Testis (tissue), 3 donors: Measurements from ENCODE around the gene NUP93. TPM values are rescaled to one million over a fixed set of nuclear protein-coding genes. Genes with fewer than 3 reads are reported as not detected.
A peak's percentile ranks its signal among the peaks of the same experiment; 100 is the strongest.

ENCODE experiments used
- DNase-seq: peaks from one replicate; pipeline ENCODE4 v3.0.0-alpha.2; 2019
- H3K27ac ChIP-seq, 2 donors: fragments of 200-600 bp; sonication (generic); one replicate each; pipeline ENCODE4 v1.5.1; 2019
- H3K27me3 ChIP-seq: fragments of 200-600 bp; sonication (generic); one replicate; pipeline ENCODE4 v1.5.1; 2019
- H3K36me3 ChIP-seq: fragments of 200-600 bp; sonication (generic); one replicate; pipeline ENCODE4 v1.5.1; 2017; ENCODE audit warnings: low read depth; ENCODE audit errors: missing control alignments
- H3K4me1 ChIP-seq: fragments of 200-600 bp; sonication (generic); one replicate; pipeline ENCODE4 v1.5.1; 2019
- H3K4me3 ChIP-seq, 2 donors: fragments of 200-600 bp; sonication (generic); one replicate each; pipeline ENCODE4 v1.5.1; 2017 to 2019
- H3K9me3 ChIP-seq: fragments of 200-600 bp; sonication (generic); one replicate; pipeline ENCODE4 v1.5.1; 2017
- POLR2A ChIP-seq: fragments of 450-650 bp; IDR thresholded peaks from one replicate; pipeline ENCODE4 v1.6.1; 2017; ENCODE audit warnings: antibody characterized with exemption, mild to moderate bottlenecking, moderate library complexity
- WGBS, 2 donors: methylation state at CpG; one replicate each; pipeline ENCODE4 v1.1.5; 2018; 5-methylcytosine and 5-hydroxymethylcytosine counted together
- intact Hi-C: fragments of 100-400 bp; cut with DNase I; formaldehyde crosslinking; loops from one replicate; pipeline ENCODE4 v1.15.1; 2023; ENCODE audit warnings: low total_unique reads
- polyA plus RNA-seq: library from polyadenylated mRNA; stranded (reverse); fragments of 350-450 nt; fragmentation: Illumina TruSeq; extraction: RNeasy Lipid Tissue Mini Kit (QIAGEN cat#74804); gene quantifications from one replicate; pipeline ENCODE4 v1.2.3, GENCODE V29; 2014; ENCODE audit warnings: low read depth, low replicate concordance; ENCODE audit not compliant: insufficient read depth
- total RNA-seq, 2 donors: library from RNA; depleted of rRNA; stranded (reverse); fragments of >200 nt; gene quantifications; one replicate each; pipeline ENCODE4 v1.2.3, GENCODE V29; 2016
- TF ChIP-seq, protein P1 (sequence below), 3 experiments: fragments of 450-650 bp in 2 of 3; fragments of 200-600 bp in 1 of 3; sonication (generic) in 1 of 3; IDR thresholded peaks; one replicate each; pipeline ENCODE4 v1.5.1; 2016 to 2019; ENCODE audit warnings: antibody characterized with exemption in 3 of 3, mild to moderate bottlenecking in 2 of 3, moderate library complexity in 1 of 3

Gene NUP93
- total and polyA plus RNA-seq, 3 donors from 2014 or later, result 94.2 to 147 (median 102) TPM

- 28 to 35% methylated on average over 4 of the region's 4 CpGs for WGBS, 2 donors
- Histone ChIP-seq H3K4me3 (no peak overlapping the region), H3K36me3 (no peaks in the 10 kb centered on the region), H3K27ac (no peak overlapping the region), H3K9me3 (no peaks in the 10 kb centered on the region), H3K27me3 (no peaks in the 10 kb centered on the region), H3K4me1 (peaks cover 28% of the 10 kb centered on the region)
- peak; percentile 27 for DNase-seq
- no peak for TF ChIP-seq POLR2A
- TF ChIP-seq, protein P1, sequence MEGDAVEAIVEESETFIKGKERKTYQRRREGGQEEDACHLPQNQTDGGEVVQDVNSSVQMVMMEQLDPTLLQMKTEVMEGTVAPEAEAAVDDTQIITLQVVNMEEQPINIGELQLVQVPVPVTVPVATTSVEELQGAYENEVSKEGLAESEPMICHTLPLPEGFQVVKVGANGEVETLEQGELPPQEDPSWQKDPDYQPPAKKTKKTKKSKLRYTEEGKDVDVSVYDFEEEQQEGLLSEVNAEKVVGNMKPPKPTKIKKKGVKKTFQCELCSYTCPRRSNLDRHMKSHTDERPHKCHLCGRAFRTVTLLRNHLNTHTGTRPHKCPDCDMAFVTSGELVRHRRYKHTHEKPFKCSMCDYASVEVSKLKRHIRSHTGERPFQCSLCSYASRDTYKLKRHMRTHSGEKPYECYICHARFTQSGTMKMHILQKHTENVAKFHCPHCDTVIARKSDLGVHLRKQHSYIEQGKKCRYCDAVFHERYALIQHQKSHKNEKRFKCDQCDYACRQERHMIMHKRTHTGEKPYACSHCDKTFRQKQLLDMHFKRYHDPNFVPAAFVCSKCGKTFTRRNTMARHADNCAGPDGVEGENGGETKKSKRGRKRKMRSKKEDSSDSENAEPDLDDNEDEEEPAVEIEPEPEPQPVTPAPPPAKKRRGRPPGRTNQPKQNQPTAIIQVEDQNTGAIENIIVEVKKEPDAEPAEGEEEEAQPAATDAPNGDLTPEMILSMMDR (IDR thresholded peaks at IDR 0.05), result no peak
- intact Hi-C loops, result no loop called here
These were observed 13.9 kb downstream of the NUP93 start for GRCh38 chr16:56743840-56744239.

DNA sequence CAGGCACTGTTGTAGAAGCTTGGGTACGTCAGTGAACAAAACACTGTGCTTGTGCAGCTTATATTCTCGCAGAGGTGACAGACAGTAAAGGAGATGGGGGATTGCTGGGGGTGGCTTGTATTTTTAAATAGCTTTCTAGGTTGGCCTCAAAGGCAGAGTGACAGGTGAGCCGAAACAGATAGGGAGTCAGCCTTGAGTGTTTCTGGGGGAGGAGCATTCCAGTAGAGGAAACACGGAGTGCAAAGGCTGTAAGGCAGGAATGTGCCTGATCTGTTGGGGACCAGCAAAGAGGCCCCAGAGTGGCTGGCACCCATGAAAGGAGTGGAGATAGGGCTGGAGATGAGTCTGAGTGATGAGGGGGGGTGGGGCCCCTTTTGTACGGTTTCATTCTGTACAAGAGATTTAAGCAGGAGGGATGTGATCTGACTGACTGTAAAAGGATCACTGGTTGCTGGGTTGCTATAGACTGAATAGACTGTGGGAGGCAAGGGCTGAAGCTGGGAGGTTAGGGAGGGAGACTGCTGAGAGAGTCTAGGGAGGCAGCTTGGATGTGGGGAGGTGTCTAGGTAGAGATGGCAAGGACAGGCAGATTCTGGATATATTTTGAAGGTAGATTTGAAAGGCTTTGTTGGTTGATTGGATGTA lies 15.2 kb downstream of the NUP93 start:
- WGBS, 2 donors, result 63 to 71% methylated on average over 5 of the region's 5 CpGs
- peak; percentile 19 for DNase-seq
- peak overlapping the region; percentile 34 to 59 for H3K27ac ChIP-seq
- no peak overlapping the region for H3K4me3 ChIP-seq
- no peaks in the 10 kb centered on the region for H3K9me3 ChIP-seq
- intact Hi-C loops, result no loop called here
- H3K27me3 ChIP-seq, result no peaks in the 10 kb centered on the region
- H3K36me3 ChIP-seq, result no peaks in the 10 kb centered on the region
- TF ChIP-seq POLR2A, result no peak
- TF ChIP-seq, protein P1 (IDR thresholded peaks at IDR 0.05), result no peak
- H3K4me1 ChIP-seq, result peaks cover 32% of the 10 kb centered on the region

DNA sequence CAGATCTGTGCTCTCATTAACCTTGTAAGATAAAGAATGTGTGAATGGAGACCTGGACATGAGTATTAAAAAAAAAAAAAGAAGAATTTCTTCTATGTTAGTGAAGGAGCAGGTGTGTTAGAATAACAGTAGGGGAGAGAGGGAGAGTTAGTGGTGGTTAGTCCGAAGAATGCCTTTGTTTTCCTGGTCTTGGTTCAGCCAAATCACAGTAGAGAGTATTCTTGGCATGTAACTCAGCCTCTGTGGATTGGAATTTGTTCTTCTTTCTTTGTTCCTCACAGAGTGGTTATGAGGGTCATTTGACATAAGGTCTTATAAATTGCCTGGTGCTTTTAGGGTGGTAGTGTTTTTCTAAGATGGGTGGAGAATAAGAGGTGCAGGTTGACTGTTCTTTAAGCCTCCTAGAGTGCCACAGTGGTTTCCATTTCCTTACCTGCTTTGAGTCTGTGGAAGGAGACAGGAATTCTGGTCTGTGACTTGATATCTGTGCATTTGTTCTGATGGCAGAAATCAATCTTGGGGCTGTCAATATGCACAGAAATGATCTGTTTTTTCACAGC lies 17.6 kb downstream of the NUP93 start:
- intact Hi-C loops, result no loop called here

DNA sequence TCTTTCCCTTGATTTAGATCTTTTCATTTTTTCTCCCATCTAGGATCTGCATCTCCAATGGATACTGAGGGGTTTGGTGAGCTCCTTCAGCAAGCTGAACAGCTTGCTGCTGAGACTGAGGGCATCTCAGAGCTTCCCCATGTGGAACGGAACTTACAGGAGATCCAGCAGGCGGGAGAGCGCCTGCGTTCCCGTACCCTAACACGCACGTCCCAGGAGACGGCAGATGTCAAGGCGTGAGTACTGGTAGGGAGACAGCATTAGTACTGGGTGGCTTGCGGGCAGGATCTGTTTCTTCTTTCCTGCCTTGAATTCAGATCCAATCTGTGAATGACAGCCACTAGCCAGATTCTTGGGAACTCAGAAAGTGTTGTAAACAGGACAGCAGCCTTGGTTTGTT lies 18.3 kb downstream of the NUP93 start:
- no peak overlapping the region for H3K4me3 ChIP-seq
- intact Hi-C loops, result no loop called here

More for the DNA sequence above, 17.6 kb downstream of the NUP93 start:
- WGBS, 2 donors, result 23 to 33% methylated on average over 1 of the region's 1 CpG
- H3K36me3 ChIP-seq, result no peaks in the 10 kb centered on the region
- no peaks in the 10 kb centered on the region for H3K27me3 ChIP-seq
- H3K4me1 ChIP-seq, result peaks cover 32% of the 10 kb centered on the region
- no peak overlapping the region for H3K4me3 ChIP-seq
- no peaks in the 10 kb centered on the region for H3K9me3 ChIP-seq
- TF ChIP-seq POLR2A, result no peak
- DNase-seq, result no peak
- H3K27ac ChIP-seq, result peak overlapping the region in 1 of 2 donors; percentile 59

GRCh38 chr16:56748826-56749225 lies 18.9 kb downstream of the NUP93 start:
- H3K27me3 ChIP-seq, result no peaks in the 10 kb centered on the region
- peaks cover 32% of the 10 kb centered on the region for H3K4me1 ChIP-seq
- intact Hi-C loops, result no loop called here
- TF ChIP-seq, protein P1 (IDR thresholded peaks at IDR 0.05), result no peak
- TF ChIP-seq POLR2A, result no peak
- H3K4me3 ChIP-seq, result no peak overlapping the region
- H3K9me3 ChIP-seq, result no peaks in the 10 kb centered on the region
- WGBS, 2 donors, result 48 to 49% methylated on average over 3 of the region's 3 CpGs
- no peak overlapping the region for H3K27ac ChIP-seq
- DNase-seq, result peak; percentile 17
- H3K36me3 ChIP-seq, result no peaks in the 10 kb centered on the region

More for the DNA sequence above, 18.3 kb downstream of the NUP93 start:
- H3K27ac ChIP-seq, result peak overlapping the region in 1 of 2 donors; percentile 59
- H3K36me3 ChIP-seq, result no peaks in the 10 kb centered on the region
- peak; percentile 35 for DNase-seq
- no peaks in the 10 kb centered on the region for H3K9me3 ChIP-seq
- no peaks in the 10 kb centered on the region for H3K27me3 ChIP-seq
- WGBS, 2 donors, result 65 to 81% methylated on average over 10 of the region's 10 CpGs
- TF ChIP-seq, protein P1 (IDR thresholded peaks at IDR 0.05), result no peak
- TF ChIP-seq POLR2A, result no peak
- peaks cover 32% of the 10 kb centered on the region for H3K4me1 ChIP-seq
